Fibroblast of lung (primary cell): ENCODE results near the gene MTHFD2L. TPM values are rescaled to one million over a fixed set of nuclear protein-coding genes. Genes with fewer than 3 reads are reported as not detected.

Source experiments
- DNase-seq, 2 donors: peaks; one replicate each; pipeline versions ENCODE4 v3.0.0 to v3.0.0-alpha.2; 2010; ENCODE audit warnings: low read depth in 2 of 2
- H2AFZ ChIP-seq: 2 replicates; pipeline ENCODE4 v1.5.1; 2012; ENCODE audit warnings: low read length, control low read depth, inconsistent platforms
- H3K27ac ChIP-seq: 2 replicates; pipeline ENCODE4 v1.5.1; 2011; ENCODE audit warnings: low read length, control low read depth; ENCODE audit not compliant: insufficient read depth
- H3K27me3 ChIP-seq: 2 replicates; pipeline ENCODE4 v1.5.1; 2011; ENCODE audit warnings: mild to moderate bottlenecking, low read length; ENCODE audit not compliant: control insufficient read depth, insufficient read depth
- H3K36me3 ChIP-seq: 2 replicates; pipeline ENCODE4 v1.5.1; 2011; ENCODE audit warnings: low read length; ENCODE audit not compliant: control insufficient read depth, insufficient read depth
- H3K4me1 ChIP-seq: 2 replicates; pipeline ENCODE4 v1.5.1; 2011; ENCODE audit warnings: low read length; ENCODE audit not compliant: control insufficient read depth, insufficient read depth; ENCODE audit errors: extremely low read depth
- H3K4me2 ChIP-seq: 2 replicates; pipeline ENCODE4 v1.5.1; 2011; ENCODE audit warnings: low read length, control low read depth; ENCODE audit not compliant: insufficient read depth; ENCODE audit errors: extremely low read depth
- H3K4me3 ChIP-seq, 4 experiments: fragments of 200-600 bp in 1 of 4; sonication (generic) in 1 of 4; replicated peaks in 1 of 4; 2 replicates each; pipeline ENCODE4 v1.5.1; 2011 to 2016; ENCODE audit warnings: low read length in 4 of 4, low read depth in 3 of 4, mild to moderate bottlenecking in 3 of 4, control low read depth in 2 of 4, inconsistent platforms in 1 of 4, mixed read lengths in 1 of 4; ENCODE audit not compliant: insufficient read depth in 1 of 4; ENCODE audit errors: control extremely low read depth in 1 of 4
- H3K79me2 ChIP-seq: 2 replicates; pipeline ENCODE4 v1.5.1; 2012; ENCODE audit warnings: mild to moderate bottlenecking, low read length, inconsistent platforms; ENCODE audit not compliant: control insufficient read depth, insufficient read depth
- H3K9ac ChIP-seq: 2 replicates; pipeline ENCODE4 v1.5.1; 2011; ENCODE audit warnings: mild to moderate bottlenecking, low read length, control low read depth; ENCODE audit not compliant: insufficient read depth
- H3K9me3 ChIP-seq: 2 replicates; pipeline ENCODE4 v1.5.1; 2012; ENCODE audit warnings: low read depth, low read length; ENCODE audit not compliant: control insufficient read depth, insufficient read depth
- H4K20me1 ChIP-seq: 2 replicates; pipeline ENCODE4 v1.5.1; 2011; ENCODE audit warnings: low read length; ENCODE audit not compliant: control insufficient read depth, insufficient read depth; ENCODE audit errors: extremely low read depth
- EZH2 ChIP-seq: IDR thresholded peaks from 2 replicates; pipeline ENCODE4 v1.5.1; 2012; ENCODE audit warnings: low read length, control low read depth, mild to moderate bottlenecking; ENCODE audit errors: missing control alignments
- polyA plus RNA-seq, 2 donors: library from polyadenylated mRNA; depleted of rRNA in 1 of 2; stranded (reverse) in 1 of 2; unstranded in 1 of 2; fragments of >200 nt; gene quantifications; 2 replicates each; pipeline ENCODE4 v1.2.1, GENCODE V29; 2011 to 2012; ENCODE audit warnings: missing spikeins in 1 of 2
- total RNA-seq: library from RNA; depleted of rRNA; stranded (reverse); fragments of >200 nt; gene quantifications from 2 replicates; pipeline ENCODE4 v1.2.1, GENCODE V29; 2014
- TF ChIP-seq, protein P1 (sequence below), 2 donors: IDR thresholded peaks in 1 of 2; conservative IDR thresholded peaks in 1 of 2; 1 replicate in 1 of 2; 2 replicates in 1 of 2; pipeline ENCODE4 v1.5.1; 2011 to 2012; ENCODE audit warnings: low read length in 2 of 2, control low read depth in 1 of 2, inconsistent platforms in 1 of 2, low read depth in 1 of 2, mild to moderate bottlenecking in 1 of 2

MTHFD2L gene
- total and polyA plus RNA-seq, 2 donors (not counting 1 experiment from before 2014, with no cell fraction given): 4.4 to 13.0 TPM

- Histone ChIP-seq H3K79me2 (no peaks in the 10 kb centered on the region), H4K20me1 (no peaks in the 10 kb centered on the region), H3K9me3 (no peaks in the 10 kb centered on the region), H3K27me3 (no peaks in the 10 kb centered on the region), H3K9ac (no peak overlapping the region), H3K4me2 (no peak overlapping the region), H3K4me3 (no peak overlapping the region), H3K27ac (no peak overlapping the region), H3K36me3 (no peaks in the 10 kb centered on the region), H3K4me1 (no peaks in the 10 kb centered on the region), H2AFZ (no peak overlapping the region)
- TF ChIP-seq, protein P1, sequence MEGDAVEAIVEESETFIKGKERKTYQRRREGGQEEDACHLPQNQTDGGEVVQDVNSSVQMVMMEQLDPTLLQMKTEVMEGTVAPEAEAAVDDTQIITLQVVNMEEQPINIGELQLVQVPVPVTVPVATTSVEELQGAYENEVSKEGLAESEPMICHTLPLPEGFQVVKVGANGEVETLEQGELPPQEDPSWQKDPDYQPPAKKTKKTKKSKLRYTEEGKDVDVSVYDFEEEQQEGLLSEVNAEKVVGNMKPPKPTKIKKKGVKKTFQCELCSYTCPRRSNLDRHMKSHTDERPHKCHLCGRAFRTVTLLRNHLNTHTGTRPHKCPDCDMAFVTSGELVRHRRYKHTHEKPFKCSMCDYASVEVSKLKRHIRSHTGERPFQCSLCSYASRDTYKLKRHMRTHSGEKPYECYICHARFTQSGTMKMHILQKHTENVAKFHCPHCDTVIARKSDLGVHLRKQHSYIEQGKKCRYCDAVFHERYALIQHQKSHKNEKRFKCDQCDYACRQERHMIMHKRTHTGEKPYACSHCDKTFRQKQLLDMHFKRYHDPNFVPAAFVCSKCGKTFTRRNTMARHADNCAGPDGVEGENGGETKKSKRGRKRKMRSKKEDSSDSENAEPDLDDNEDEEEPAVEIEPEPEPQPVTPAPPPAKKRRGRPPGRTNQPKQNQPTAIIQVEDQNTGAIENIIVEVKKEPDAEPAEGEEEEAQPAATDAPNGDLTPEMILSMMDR (conservative IDR thresholded peaks at IDR 0.05 in 1 of 2, IDR thresholded peaks at IDR 0.05 in 1 of 2; ENCODE audit: low read depth in 1 of 2, low read length in 2 of 2): no peak
- no peak for TF ChIP-seq EZH2
- no peak for DNase-seq
These were observed 157.5 kb downstream of the MTHFD2L start for GRCh38 chr4:74315376-74315775.

DNA sequence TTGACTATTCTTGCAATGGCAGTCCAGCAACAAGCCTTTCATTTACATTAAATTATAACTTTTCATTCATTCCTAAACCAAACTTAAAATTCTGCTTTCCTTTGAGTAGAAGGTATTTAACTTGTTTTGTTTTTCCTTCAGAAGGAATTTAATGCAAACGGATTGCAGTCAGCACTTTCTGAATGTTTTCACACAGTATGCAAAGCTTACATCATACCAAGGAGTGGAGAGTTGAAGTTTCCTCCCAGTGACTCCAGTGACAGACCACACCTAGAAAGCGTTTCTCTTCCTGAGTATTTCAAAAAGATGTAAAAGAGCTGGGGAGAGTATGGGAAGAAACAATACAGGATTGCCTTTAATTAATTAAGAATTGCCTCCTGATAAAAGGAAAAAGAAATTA is 158.5 kb downstream of the MTHFD2L start:
- Histone ChIP-seq H3K9ac (no peak overlapping the region), H3K4me2 (no peak overlapping the region), H3K36me3 (no peaks in the 10 kb centered on the region), H3K4me3 (no peak overlapping the region), H3K27ac (no peak overlapping the region), H4K20me1 (no peaks in the 10 kb centered on the region), H3K9me3 (no peaks in the 10 kb centered on the region), H2AFZ (no peak overlapping the region), H3K4me1 (no peaks in the 10 kb centered on the region), H3K79me2 (no peaks in the 10 kb centered on the region), H3K27me3 (no peaks in the 10 kb centered on the region)
- TF ChIP-seq EZH2: no peak
- TF ChIP-seq, protein P1 (conservative IDR thresholded peaks at IDR 0.05 in 1 of 2, IDR thresholded peaks at IDR 0.05 in 1 of 2; ENCODE audit: low read depth in 1 of 2, low read length in 2 of 2): no peak
- DNase-seq: peak in 1 of 2 donors; percentile 64

DNA sequence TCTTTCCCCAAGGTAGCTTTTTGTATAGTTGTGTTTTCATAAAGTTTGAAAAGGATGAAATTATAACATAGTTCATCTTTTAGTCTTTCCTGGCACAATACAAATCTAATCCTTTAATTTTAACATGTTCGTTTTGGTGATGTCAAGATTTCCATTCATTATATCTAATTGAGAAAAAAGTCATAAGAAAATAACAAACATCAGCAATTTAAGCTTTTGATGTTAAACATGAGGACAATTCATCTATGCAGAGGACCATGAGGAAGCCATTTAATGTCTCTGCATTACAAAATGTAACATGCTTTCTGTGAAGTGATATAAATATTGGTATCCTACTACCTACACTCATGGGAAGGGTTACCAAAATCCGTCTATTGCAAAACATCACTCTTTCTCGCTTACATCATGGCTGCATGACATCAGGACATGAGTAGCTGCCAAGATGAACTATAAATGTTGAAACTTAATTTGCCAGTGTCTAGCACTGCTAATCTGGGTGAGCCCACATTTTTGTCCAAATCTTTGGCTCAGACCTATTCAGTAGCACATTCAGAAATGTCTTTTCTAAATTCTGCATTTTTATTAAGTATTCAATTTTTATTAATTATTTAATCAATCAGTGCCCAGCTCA is 159.8 kb downstream of the MTHFD2L start:
- H3K4me1 ChIP-seq: no peaks in the 10 kb centered on the region
- H4K20me1 ChIP-seq: no peaks in the 10 kb centered on the region
- no peak overlapping the region for H3K4me3 ChIP-seq
- no peak overlapping the region for H3K9ac ChIP-seq
- H3K27ac ChIP-seq: no peak overlapping the region
- H3K4me2 ChIP-seq: no peak overlapping the region
- no peaks in the 10 kb centered on the region for H3K27me3 ChIP-seq
- no peaks in the 10 kb centered on the region for H3K9me3 ChIP-seq
- H3K79me2 ChIP-seq: no peaks in the 10 kb centered on the region
- DNase-seq: peak in 1 of 2 donors; percentile 75
- no peak overlapping the region for H2AFZ ChIP-seq
- no peaks in the 10 kb centered on the region for H3K36me3 ChIP-seq
- TF ChIP-seq EZH2: no peak
- TF ChIP-seq, protein P1 (conservative IDR thresholded peaks at IDR 0.05 in 1 of 2, IDR thresholded peaks at IDR 0.05 in 1 of 2; ENCODE audit: low read depth in 1 of 2, low read length in 2 of 2): no peak
